ENCODE measurements around the gene TPRG1L.

DNA sequence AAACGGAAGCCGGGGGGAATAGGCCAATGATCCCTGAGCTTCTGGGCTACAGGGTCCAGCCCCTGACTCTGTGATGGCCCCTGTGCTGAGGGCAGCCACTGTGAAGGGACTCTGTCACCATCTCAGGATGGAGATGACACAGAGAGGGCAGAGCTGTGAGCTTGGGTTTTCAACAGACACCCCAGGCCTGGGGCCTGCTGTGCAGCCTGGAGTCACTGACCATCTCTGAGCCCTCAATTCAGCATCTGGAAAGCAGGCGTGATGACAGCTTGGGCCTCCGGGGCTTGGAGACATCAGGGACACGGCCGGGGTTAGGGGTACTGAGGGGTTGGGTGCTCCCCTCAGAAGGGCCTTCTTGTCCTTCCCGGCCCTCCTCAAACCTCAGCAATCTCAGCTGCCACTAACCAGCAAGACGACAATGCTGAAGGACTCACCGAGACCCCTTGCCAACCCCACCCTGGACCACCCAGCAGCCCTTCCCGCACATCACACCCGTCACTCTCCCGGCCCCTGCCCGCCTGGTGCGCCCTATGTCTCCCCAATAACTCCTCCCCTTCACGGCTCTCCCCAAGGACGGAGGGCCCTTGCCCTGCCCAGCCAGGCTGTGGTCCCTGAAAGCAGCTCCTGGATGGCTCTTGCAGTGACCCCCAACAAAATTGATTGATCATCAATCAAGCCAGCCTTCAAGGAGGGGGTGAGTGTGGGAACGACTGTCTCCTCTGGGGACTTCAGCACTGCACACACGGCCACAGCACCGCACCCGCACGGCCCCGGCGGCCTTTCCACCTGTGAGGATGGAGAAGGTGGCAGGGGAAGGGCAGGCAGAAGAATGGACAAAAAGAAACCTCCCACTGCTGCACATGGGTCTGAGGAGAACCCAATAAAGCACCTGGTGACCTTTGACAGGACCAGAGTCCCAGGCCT is 17.8 kb upstream of the TPRG1L start:
- TF ChIP-seq GATA3 (IDR thresholded peaks at IDR 0.05; ENCODE audit: low read depth, low read length), result no peak
- TF ChIP-seq GATA2 (IDR thresholded peaks at IDR 0.05; ENCODE audit: low read depth, low read length), result no peak

Data from SH-SY5Y (cell line).